HEK293T (cell line): ENCODE measurements around the gene MTARC2.

ENCODE experiments used
- ARNT ChIP-seq: fragments of 450-650 bp; IDR thresholded peaks from 2 replicates; pipeline ENCODE4 v1.6.1; 2017; ENCODE audit warnings: mild to moderate bottlenecking
- BHLHE40 ChIP-seq: fragments of 450-650 bp; IDR thresholded peaks from 2 replicates; pipeline ENCODE4 v1.6.1; 2016; ENCODE audit warnings: mild to moderate bottlenecking, moderate library complexity, borderline replicate concordance
- ELF4 ChIP-seq: fragments of 450-650 bp; IDR thresholded peaks from 2 replicates; pipeline ENCODE4 v1.6.1; 2017; ENCODE audit warnings: antibody characterized with exemption
- FOXK2 ChIP-seq: fragments of 450-650 bp; IDR thresholded peaks from 2 replicates; pipeline ENCODE4 v1.6.1; 2016; ENCODE audit warnings: mild to moderate bottlenecking
- FOXM1 ChIP-seq: fragments of 450-650 bp; IDR thresholded peaks from 2 replicates; pipeline ENCODE4 v1.6.1; 2017; ENCODE audit warnings: mild to moderate bottlenecking, borderline replicate concordance
- HDGF ChIP-seq: fragments of 450-650 bp; IDR thresholded peaks from 2 replicates; pipeline ENCODE4 v1.6.1; 2017; ENCODE audit warnings: antibody characterized with exemption, borderline replicate concordance
- SP1 ChIP-seq: fragments of 450-650 bp; IDR thresholded peaks from 2 replicates; pipeline ENCODE4 v1.6.1; 2017
- TF ChIP-seq, protein P1 (sequence below): fragments of 450-650 bp; IDR thresholded peaks from 2 replicates; pipeline ENCODE4 v1.6.1; 2016

DNA sequence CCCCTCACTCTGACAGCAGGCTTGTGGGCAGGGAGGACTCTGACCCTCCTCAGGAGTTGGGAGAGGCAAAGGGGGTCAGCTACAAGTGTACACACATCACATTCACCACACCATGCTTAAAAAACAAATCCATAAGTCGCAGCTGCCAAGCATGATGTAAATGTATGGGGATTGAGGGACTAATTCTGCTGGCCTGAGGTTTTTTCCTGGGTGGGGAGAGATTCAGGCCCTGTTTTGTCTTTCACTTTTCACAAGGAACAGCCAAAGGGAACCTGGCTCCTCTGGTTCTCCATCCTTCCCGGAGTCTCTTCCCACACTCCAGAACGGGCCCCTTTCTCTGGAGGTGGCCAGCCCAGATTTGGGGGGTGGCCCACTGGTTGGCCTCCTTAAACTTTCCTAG lies 1.3 kb upstream of the MTARC2 start:
- TF ChIP-seq ELF4 (no peak), FOXM1 (no peak), SP1 (no peak), HDGF (no peak), ARNT (no peak), FOXK2 (no peak), BHLHE40 (no peak)
- TF ChIP-seq, protein P1, sequence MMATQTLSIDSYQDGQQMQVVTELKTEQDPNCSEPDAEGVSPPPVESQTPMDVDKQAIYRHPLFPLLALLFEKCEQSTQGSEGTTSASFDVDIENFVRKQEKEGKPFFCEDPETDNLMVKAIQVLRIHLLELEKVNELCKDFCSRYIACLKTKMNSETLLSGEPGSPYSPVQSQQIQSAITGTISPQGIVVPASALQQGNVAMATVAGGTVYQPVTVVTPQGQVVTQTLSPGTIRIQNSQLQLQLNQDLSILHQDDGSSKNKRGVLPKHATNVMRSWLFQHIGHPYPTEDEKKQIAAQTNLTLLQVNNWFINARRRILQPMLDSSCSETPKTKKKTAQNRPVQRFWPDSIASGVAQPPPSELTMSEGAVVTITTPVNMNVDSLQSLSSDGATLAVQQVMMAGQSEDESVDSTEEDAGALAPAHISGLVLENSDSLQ, result no peak
